DOHH2 (cell line): Measurements from ENCODE around the gene ZNF605.

Source experiments
- CTCF ChIP-seq: fragments of 200-600 bp; sonication (generic); IDR thresholded peaks from one replicate; pipeline ENCODE4 v1.5.1; 2014; ENCODE audit warnings: antibody characterized with exemption, mild to moderate bottlenecking, low read depth, low read length; ENCODE audit not compliant: poor library complexity, severe bottlenecking
- EZH2phosphoT487 ChIP-seq: fragments of 200-600 bp; sonication (generic); IDR thresholded peaks from 2 replicates; pipeline ENCODE4 v1.6.1; 2017; ENCODE audit warnings: borderline replicate concordance, mild to moderate bottlenecking, antibody characterized with exemption, low read length, moderate library complexity, mixed read lengths

- TF ChIP-seq EZH2phosphoT487 (no peak), CTCF (no peak)
Observed at GRCh38 chr12:132972374-132972773, 16.3 kb upstream of the ZNF605 start.
